Neural cell (in vitro differentiated cells): Measurements from ENCODE around the gene USF1. TPM values are rescaled to one million over a fixed set of nuclear protein-coding genes. Genes with fewer than 3 reads are reported as not detected.

ENCODE experiments used
- H2AFZ ChIP-seq: fragments of 200-600, 300-800 bp; sonication (generic), shearing (Covaris generic); 2 replicates; pipeline ENCODE4 v1.6.0; 2014; ENCODE audit warnings: low read depth, mild to moderate bottlenecking, antibody characterized with exemption, low read length, moderate library complexity
- H3F3A ChIP-seq: fragments of 200-600 bp; shearing (Covaris generic); 2 replicates; pipeline ENCODE4 v1.6.1; 2016; ENCODE audit warnings: mild to moderate bottlenecking, moderate library complexity, mixed read lengths, antibody characterized with exemption, low read length; ENCODE audit not compliant: insufficient read depth, poor library complexity, severe bottlenecking
- H3K27ac ChIP-seq: fragments of 200-600, 300-800 bp; sonication (generic), shearing (Covaris generic); 2 replicates; pipeline ENCODE4 v1.5.1; 2014; ENCODE audit warnings: mild to moderate bottlenecking, low read length, moderate library complexity
- H3K27me3 ChIP-seq: fragments of 300-800, 200-600 bp; sonication (generic), shearing (Covaris generic); 2 replicates; pipeline ENCODE4 v1.6.0; 2014; ENCODE audit warnings: mild to moderate bottlenecking, low read depth, low read length, moderate library complexity; ENCODE audit not compliant: insufficient read depth
- H3K36me3 ChIP-seq: fragments of 300-800, 200-600 bp; sonication (generic), shearing (Covaris generic); 2 replicates; pipeline ENCODE4 v1.5.1; 2014; ENCODE audit warnings: mild to moderate bottlenecking, antibody characterized with exemption, low read length, moderate library complexity; ENCODE audit not compliant: insufficient read depth
- H3K4me2 ChIP-seq: fragments of 300-800, 200-600 bp; sonication (generic), shearing (Covaris generic); 2 replicates; pipeline ENCODE4 v1.6.0; 2014; ENCODE audit warnings: mild to moderate bottlenecking, low read length
- H3K4me3 ChIP-seq: fragments of 300-800, 200-600 bp; sonication (generic), shearing (Covaris generic); 2 replicates; pipeline ENCODE4 v1.5.1; 2014; ENCODE audit warnings: mild to moderate bottlenecking, low read length, moderate library complexity
- H3K79me2 ChIP-seq: fragments of 200-600 bp; shearing (Covaris generic); replicated peaks from 2 replicates; pipeline ENCODE4 v1.6.0; 2014; ENCODE audit warnings: mild to moderate bottlenecking, low read length, moderate library complexity; ENCODE audit not compliant: insufficient read depth
- H3K9ac ChIP-seq: fragments of 300-800, 200-600 bp; sonication (generic), shearing (Covaris generic); 2 replicates; pipeline ENCODE4 v1.6.1; 2016; ENCODE audit warnings: mild to moderate bottlenecking, low read length, mixed read lengths
- H3K9me2 ChIP-seq: fragments of 200-600 bp; shearing (Covaris generic); 2 replicates; pipeline ENCODE4 v1.6.1; 2016; ENCODE audit warnings: mild to moderate bottlenecking, low read length, mixed read lengths; ENCODE audit not compliant: insufficient read depth
- H3K9me3 ChIP-seq: fragments of 200-600, 300-800 bp; sonication (generic), shearing (Covaris generic); 2 replicates; pipeline ENCODE4 v1.6.1; 2016; ENCODE audit warnings: mild to moderate bottlenecking, mixed run types, low read length, moderate library complexity, mixed read lengths
- H4K20me1 ChIP-seq: fragments of 200-600 bp; shearing (Covaris generic); 2 replicates; pipeline ENCODE4 v1.6.1; 2016; ENCODE audit warnings: mild to moderate bottlenecking, mixed run types; ENCODE audit not compliant: insufficient read depth
- EZH2 ChIP-seq: fragments of 200-600, 300-800 bp; shearing (Covaris generic), sonication (generic); IDR thresholded peaks from 2 replicates; pipeline ENCODE4 v1.6.1; 2014; ENCODE audit warnings: antibody characterized with exemption, low read length, borderline replicate concordance, mild to moderate bottlenecking; ENCODE audit not compliant: insufficient read depth, poor library complexity, severe bottlenecking
- MXI1 ChIP-seq: fragments of 450-650 bp; conservative IDR thresholded peaks from 2 replicates; pipeline ENCODE4 v1.6.1; 2014; ENCODE audit warnings: antibody characterized with exemption, mild to moderate bottlenecking; ENCODE audit not compliant: poor library complexity, severe bottlenecking
- POLR2AphosphoS5 ChIP-seq: IDR thresholded peaks from 2 replicates; pipeline ENCODE4 v1.6.1; 2012
- RAD21 ChIP-seq: fragments of 450-650 bp; conservative IDR thresholded peaks from 2 replicates; pipeline ENCODE4 v1.6.1; 2014; ENCODE audit warnings: antibody characterized with exemption, mild to moderate bottlenecking, moderate library complexity
- SMC3 ChIP-seq: fragments of 450-650 bp; conservative IDR thresholded peaks from 2 replicates; pipeline ENCODE4 v1.6.1; 2014; ENCODE audit warnings: antibody characterized with exemption, mild to moderate bottlenecking, moderate library complexity; ENCODE audit not compliant: poor library complexity
- TAF1 ChIP-seq: IDR thresholded peaks from 2 replicates; pipeline ENCODE4 v1.6.1; 2012; ENCODE audit warnings: low read depth
- polyA plus RNA-seq: library from polyadenylated mRNA; depleted of rRNA; stranded (reverse); fragments of >200 nt; gene quantifications from 2 replicates; pipeline ENCODE4 v1.2.3, GENCODE V29; 2014
- TF ChIP-seq, protein P1 (sequence below): fragments of 450-650 bp; IDR thresholded peaks from 2 replicates; pipeline ENCODE4 v1.5.1; 2014; ENCODE audit warnings: antibody characterized with exemption, mild to moderate bottlenecking, moderate library complexity; ENCODE audit not compliant: poor library complexity, severe bottlenecking
- TF ChIP-seq, protein P2 (sequence below): IDR thresholded peaks from 2 replicates; pipeline ENCODE4 v1.6.1; 2012; ENCODE audit warnings: borderline replicate concordance

USF1 gene
- polyA plus RNA-seq, 1 donor from 2014 or later, result 366 TPM

DNA sequence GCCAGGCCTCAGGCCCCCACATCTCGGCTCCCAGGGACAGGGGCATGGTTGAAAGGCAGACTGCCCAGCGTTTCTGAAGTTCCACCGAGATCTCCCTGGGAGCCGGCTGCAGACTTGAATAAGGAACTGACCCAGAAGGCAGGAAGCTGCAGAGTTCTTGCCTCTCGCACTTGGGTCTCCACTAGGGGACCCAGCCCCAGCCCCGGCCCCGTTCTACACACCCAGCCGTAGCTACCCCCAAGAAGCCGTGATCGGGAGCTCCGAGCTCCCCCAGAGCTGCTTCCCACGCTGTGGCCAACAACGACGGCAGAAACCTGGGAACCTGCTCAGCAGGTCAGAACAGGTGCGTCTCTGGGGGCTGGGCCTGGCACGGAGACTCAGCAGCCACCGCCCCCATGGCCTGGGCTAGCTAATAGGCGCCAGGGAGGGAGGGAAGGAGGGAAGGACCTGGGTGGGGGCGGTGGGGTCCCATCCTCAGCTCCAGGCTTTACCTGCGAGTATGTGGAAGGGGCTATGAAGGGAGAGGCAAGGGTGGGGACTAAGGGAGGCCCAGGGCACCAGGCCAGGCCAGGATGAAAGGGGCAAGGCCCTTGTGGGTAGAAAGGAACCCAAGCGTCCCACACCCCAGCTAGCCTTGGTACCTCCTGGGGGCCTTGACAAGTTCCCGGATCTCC is 43.6 kb upstream of the USF1 start, which contains the start of gene NECTIN4:
Gene NECTIN4 (minus strand): TSS at position 308 of the 674 bp plus-strand sequence. CDS start 262 bp downstream, at position 46.
- no peaks in the 10 kb centered on the region for H4K20me1 ChIP-seq
- H3K36me3 ChIP-seq, result no peaks in the 10 kb centered on the region
- no peak within 1 kb of the TSS for H3K9ac ChIP-seq
- no peak within 1 kb of the TSS for H3K4me3 ChIP-seq
- H3K9me3 ChIP-seq, result no peaks in the 10 kb centered on the region
- no peaks in the 10 kb centered on the region for H3K27me3 ChIP-seq
- H3K9me2 ChIP-seq, result no peaks in the 10 kb centered on the region
- H3K4me2 ChIP-seq, result no peak within 1 kb of the TSS
- no peak within 1 kb of the TSS for H2AFZ ChIP-seq
- no peaks in the 10 kb centered on the region for H3K79me2 ChIP-seq
- TF ChIP-seq POLR2AphosphoS5 (no peak), EZH2 (no peak), MXI1 (no peak), TAF1 (no peak), SMC3 (no peak), RAD21 (no peak)
- TF ChIP-seq, protein P1, sequence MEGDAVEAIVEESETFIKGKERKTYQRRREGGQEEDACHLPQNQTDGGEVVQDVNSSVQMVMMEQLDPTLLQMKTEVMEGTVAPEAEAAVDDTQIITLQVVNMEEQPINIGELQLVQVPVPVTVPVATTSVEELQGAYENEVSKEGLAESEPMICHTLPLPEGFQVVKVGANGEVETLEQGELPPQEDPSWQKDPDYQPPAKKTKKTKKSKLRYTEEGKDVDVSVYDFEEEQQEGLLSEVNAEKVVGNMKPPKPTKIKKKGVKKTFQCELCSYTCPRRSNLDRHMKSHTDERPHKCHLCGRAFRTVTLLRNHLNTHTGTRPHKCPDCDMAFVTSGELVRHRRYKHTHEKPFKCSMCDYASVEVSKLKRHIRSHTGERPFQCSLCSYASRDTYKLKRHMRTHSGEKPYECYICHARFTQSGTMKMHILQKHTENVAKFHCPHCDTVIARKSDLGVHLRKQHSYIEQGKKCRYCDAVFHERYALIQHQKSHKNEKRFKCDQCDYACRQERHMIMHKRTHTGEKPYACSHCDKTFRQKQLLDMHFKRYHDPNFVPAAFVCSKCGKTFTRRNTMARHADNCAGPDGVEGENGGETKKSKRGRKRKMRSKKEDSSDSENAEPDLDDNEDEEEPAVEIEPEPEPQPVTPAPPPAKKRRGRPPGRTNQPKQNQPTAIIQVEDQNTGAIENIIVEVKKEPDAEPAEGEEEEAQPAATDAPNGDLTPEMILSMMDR, result no peak
- TF ChIP-seq, protein P2, sequence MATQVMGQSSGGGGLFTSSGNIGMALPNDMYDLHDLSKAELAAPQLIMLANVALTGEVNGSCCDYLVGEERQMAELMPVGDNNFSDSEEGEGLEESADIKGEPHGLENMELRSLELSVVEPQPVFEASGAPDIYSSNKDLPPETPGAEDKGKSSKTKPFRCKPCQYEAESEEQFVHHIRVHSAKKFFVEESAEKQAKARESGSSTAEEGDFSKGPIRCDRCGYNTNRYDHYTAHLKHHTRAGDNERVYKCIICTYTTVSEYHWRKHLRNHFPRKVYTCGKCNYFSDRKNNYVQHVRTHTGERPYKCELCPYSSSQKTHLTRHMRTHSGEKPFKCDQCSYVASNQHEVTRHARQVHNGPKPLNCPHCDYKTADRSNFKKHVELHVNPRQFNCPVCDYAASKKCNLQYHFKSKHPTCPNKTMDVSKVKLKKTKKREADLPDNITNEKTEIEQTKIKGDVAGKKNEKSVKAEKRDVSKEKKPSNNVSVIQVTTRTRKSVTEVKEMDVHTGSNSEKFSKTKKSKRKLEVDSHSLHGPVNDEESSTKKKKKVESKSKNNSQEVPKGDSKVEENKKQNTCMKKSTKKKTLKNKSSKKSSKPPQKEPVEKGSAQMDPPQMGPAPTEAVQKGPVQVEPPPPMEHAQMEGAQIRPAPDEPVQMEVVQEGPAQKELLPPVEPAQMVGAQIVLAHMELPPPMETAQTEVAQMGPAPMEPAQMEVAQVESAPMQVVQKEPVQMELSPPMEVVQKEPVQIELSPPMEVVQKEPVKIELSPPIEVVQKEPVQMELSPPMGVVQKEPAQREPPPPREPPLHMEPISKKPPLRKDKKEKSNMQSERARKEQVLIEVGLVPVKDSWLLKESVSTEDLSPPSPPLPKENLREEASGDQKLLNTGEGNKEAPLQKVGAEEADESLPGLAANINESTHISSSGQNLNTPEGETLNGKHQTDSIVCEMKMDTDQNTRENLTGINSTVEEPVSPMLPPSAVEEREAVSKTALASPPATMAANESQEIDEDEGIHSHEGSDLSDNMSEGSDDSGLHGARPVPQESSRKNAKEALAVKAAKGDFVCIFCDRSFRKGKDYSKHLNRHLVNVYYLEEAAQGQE, result no peak
- H3F3A ChIP-seq, result no peaks in the 10 kb centered on the region
- H3K27ac ChIP-seq, result no peak within 1 kb of the TSS

DNA sequence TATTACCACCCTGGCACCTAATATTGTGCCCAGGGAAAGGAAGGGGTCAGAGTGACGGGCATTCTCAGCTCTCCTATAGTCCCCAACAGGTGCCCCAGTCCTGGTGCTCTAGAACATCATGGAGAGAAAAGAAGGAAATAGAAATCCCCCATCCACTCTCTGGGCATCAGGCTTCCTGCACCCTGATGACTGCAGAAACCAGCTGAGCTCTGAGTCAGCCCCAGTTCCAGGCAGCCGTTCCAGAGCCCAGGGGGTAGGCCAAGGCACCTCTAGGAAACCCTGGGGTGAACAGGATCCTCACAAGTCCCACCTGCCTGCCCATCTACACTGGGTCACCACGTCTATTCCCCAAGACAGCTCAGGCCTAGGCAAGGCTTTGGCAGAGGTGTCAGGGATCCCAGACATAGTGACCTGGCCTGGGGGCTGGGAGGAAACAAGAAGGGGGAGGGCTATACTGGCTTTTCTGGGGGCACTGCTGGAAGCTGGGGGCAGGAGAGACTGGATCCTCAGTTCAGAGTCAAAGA is 42.9 kb upstream of the USF1 start:
- no peak overlapping the region for H3K4me3 ChIP-seq
- no peaks in the 10 kb centered on the region for H3K36me3 ChIP-seq
- H4K20me1 ChIP-seq, result no peaks in the 10 kb centered on the region
- TF ChIP-seq SMC3 (no peak), MXI1 (no peak), POLR2AphosphoS5 (no peak)
- TF ChIP-seq, protein P2, result no peak
- no peaks in the 10 kb centered on the region for H3K9me3 ChIP-seq
- no peak overlapping the region for H3K27ac ChIP-seq
- H2AFZ ChIP-seq, result no peak overlapping the region
- no peaks in the 10 kb centered on the region for H3K79me2 ChIP-seq
- H3K9me2 ChIP-seq, result no peaks in the 10 kb centered on the region
- no peak overlapping the region for H3K9ac ChIP-seq
- no peaks in the 10 kb centered on the region for H3K27me3 ChIP-seq
- no peak overlapping the region for H3K4me2 ChIP-seq
- H3F3A ChIP-seq, result no peaks in the 10 kb centered on the region
